CD14-positive monocyte (primary cell): ENCODE results near the gene EHD3. TPM values are rescaled to one million over a fixed set of nuclear protein-coding genes. Genes with fewer than 3 reads are reported as not detected.

Experiments
- DNase-seq, 3 donors: peaks; one replicate each; pipeline ENCODE4 v3.0.0-alpha.2; 2011 to 2022
- H2AFZ ChIP-seq: 2 replicates; pipeline ENCODE4 v1.6.0; 2012; ENCODE audit warnings: mild to moderate bottlenecking, low read depth, low read length, inconsistent platforms; ENCODE audit not compliant: insufficient read depth, poor library complexity, severe bottlenecking
- H3K27ac ChIP-seq, 2 donors: 1 replicate in 1 of 2; 2 replicates in 1 of 2; pipeline ENCODE4 v1.5.1; 2012 to 2013; ENCODE audit warnings: low read length in 2 of 2, control low read depth in 1 of 2, inconsistent platforms in 1 of 2, low read depth in 1 of 2, mild to moderate bottlenecking in 1 of 2
- H3K27me3 ChIP-seq, 2 donors: one replicate each; pipeline versions ENCODE4 v1.6.0 to v1.6.1; 2011 to 2013; ENCODE audit warnings: low read length in 2 of 2; ENCODE audit not compliant: control insufficient read depth in 2 of 2, insufficient read depth in 2 of 2
- H3K36me3 ChIP-seq, 2 donors: replicated peaks in 1 of 2; 1 replicate in 1 of 2; 2 replicates in 1 of 2; pipeline versions ENCODE4 v1.5.1 to v1.6.1; 2012 to 2013; ENCODE audit warnings: low read length in 2 of 2, control low read depth in 1 of 2, inconsistent platforms in 1 of 2, mild to moderate bottlenecking in 1 of 2; ENCODE audit not compliant: insufficient read depth in 2 of 2, control insufficient read depth in 1 of 2
- H3K4me1 ChIP-seq, 2 donors: 1 replicate in 1 of 2; 2 replicates in 1 of 2; pipeline versions ENCODE4 v1.5.1 to v1.6.1; 2012 to 2013; ENCODE audit warnings: low read length in 2 of 2, control low read depth in 1 of 2, inconsistent platforms in 1 of 2, mild to moderate bottlenecking in 1 of 2, moderate library complexity in 1 of 2; ENCODE audit not compliant: insufficient read depth in 2 of 2, control insufficient read depth in 1 of 2
- H3K4me2 ChIP-seq: replicated peaks from 2 replicates; pipeline ENCODE3; 2012; ENCODE audit warnings: low read length, moderate library complexity, mild to moderate bottlenecking; ENCODE audit not compliant: poor library complexity, severe bottlenecking; ENCODE audit errors: extremely low read depth
- H3K4me3 ChIP-seq, 3 experiments: fragments of 200-600 bp in 1 of 3; sonication (generic) in 1 of 3; replicated peaks in 1 of 3; 1 replicate in 2 of 3; 2 replicates in 1 of 3; pipeline ENCODE4 v1.5.1; 2011 to 2013; ENCODE audit warnings: low read length in 3 of 3, mild to moderate bottlenecking in 3 of 3, control low read depth in 2 of 3, low read depth in 2 of 3, inconsistent platforms in 1 of 3, moderate library complexity in 1 of 3
- H3K79me2 ChIP-seq: 2 replicates; pipeline ENCODE4 v1.6.0; 2012; ENCODE audit warnings: mild to moderate bottlenecking, control low read depth, inconsistent platforms, low read length, moderate library complexity; ENCODE audit not compliant: insufficient read depth
- H3K9ac ChIP-seq: 2 replicates; pipeline ENCODE4 v1.6.0; 2017; ENCODE audit warnings: low read length, mild to moderate bottlenecking; ENCODE audit not compliant: insufficient read depth, poor library complexity, severe bottlenecking
- H3K9me3 ChIP-seq, 2 donors: replicated peaks in 1 of 2; 1 replicate in 1 of 2; 2 replicates in 1 of 2; pipeline versions ENCODE4 v1.5.1 to v1.6.1; 2012 to 2013; ENCODE audit warnings: low read length in 2 of 2, control low read depth in 1 of 2; ENCODE audit not compliant: control insufficient read depth in 1 of 2, insufficient read depth in 1 of 2
- H4K20me1 ChIP-seq: 2 replicates; pipeline ENCODE4 v1.6.0; 2012; ENCODE audit warnings: mild to moderate bottlenecking, low read length, control low read depth, moderate library complexity; ENCODE audit not compliant: insufficient read depth
- H3K27ac Mint-ChIP-seq, 7 donors: one replicate each; pipeline ENCODE4 v1.8.0; 2020; ENCODE audit warnings: mild to moderate bottlenecking in 7 of 7, mixed read lengths in 7 of 7, moderate library complexity in 6 of 7, inconsistent platforms in 2 of 7
- H3K27me3 Mint-ChIP-seq, 3 donors: one replicate each; pipeline ENCODE4 v1.8.0; 2021 to 2022; ENCODE audit warnings: low read depth in 3 of 3, mild to moderate bottlenecking in 3 of 3, mixed read lengths in 3 of 3, moderate library complexity in 3 of 3, inconsistent platforms in 1 of 3
- H3K36me3 Mint-ChIP-seq, 2 donors: one replicate each; pipeline ENCODE4 v1.8.0; 2020; ENCODE audit warnings: mixed read lengths in 2 of 2, inconsistent platforms in 1 of 2, mild to moderate bottlenecking in 1 of 2
- H3K4me1 Mint-ChIP-seq: one replicate; pipeline ENCODE4 v1.8.0; 2020; ENCODE audit warnings: mild to moderate bottlenecking, mixed read lengths
- H3K4me3 Mint-ChIP-seq, 2 donors: one replicate each; pipeline ENCODE4 v1.8.0; 2020; ENCODE audit warnings: mild to moderate bottlenecking in 2 of 2, mixed read lengths in 2 of 2, moderate library complexity in 1 of 2
- H3K9me3 Mint-ChIP-seq, 7 donors: one replicate each; pipeline ENCODE4 v1.8.0; 2020 to 2022; ENCODE audit warnings: mixed read lengths in 7 of 7, mild to moderate bottlenecking in 6 of 7, moderate library complexity in 6 of 7, inconsistent platforms in 2 of 7
- WGBS: methylation state at CpG from one replicate; pipeline ENCODE4 v1.1.5; 2013; ENCODE audit warnings: missing lambda C conversion rate; ENCODE audit not compliant: insufficient coverage; 5-methylcytosine and 5-hydroxymethylcytosine counted together
- intact Hi-C, 2 donors: fragments of 100-400 bp; cut with micrococcal nuclease; formaldehyde crosslinking; loops; one replicate each; pipeline versions ENCODE4 v1.15.0 to v1.15.1; 2023
- polyA plus RNA-seq, 3 donors: library from polyadenylated mRNA; depleted of rRNA in 1 of 3; unstranded in 2 of 3; stranded (reverse) in 1 of 3; fragments of 300-500 nt in 2 of 3; fragments of >200 nt in 1 of 3; fragmentation: Illumina TruSeq in 2 of 3; gene quantifications; 1 replicate in 2 of 3; 2 replicates in 1 of 3; pipeline ENCODE4 v1.2.3, GENCODE V29; 2012 to 2021
- TF ChIP-seq, protein P1 (sequence below): fragments of 200-600 bp; IDR thresholded peaks from one replicate; pipeline ENCODE4 v1.8.0; 2022; ENCODE audit warnings: antibody characterized with exemption, mild to moderate bottlenecking

The EHD3 gene
- polyA plus RNA-seq, 3 donors = 1.1 to 1.5 (median 1.4) TPM

DNA sequence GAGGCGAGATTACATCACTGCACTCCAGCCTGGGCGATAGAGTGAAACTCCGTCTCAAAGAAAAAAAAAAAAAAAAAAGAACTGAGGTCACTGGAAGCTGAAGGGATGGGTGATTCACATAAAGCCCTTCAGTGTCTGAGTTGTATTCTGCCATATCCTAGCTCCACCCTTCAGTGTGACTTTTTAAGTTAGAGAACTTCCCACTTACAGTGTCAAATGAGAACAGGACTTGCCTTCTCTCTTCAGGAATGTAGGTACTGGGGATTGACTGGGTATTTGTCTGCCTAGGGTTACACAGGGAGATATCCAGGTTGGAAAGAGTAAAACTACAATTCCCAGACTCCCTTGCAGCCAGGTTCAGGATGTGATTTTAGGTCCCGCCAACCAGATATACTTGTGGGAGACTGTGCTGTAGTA is 37.9 kb downstream of the EHD3 start:
- no CpG with 5 or more reads among the region's 4 CpGs for WGBS
- no peaks in the 10 kb centered on the region for H3K36me3 Mint-ChIP-seq
- DNase-seq = no peak
- no peaks in the 10 kb centered on the region for H3K9me3 Mint-ChIP-seq
- H3K4me2 ChIP-seq = no peak overlapping the region
- H3K4me1 ChIP-seq = no peaks in the 10 kb centered on the region
- H3K36me3 ChIP-seq = no peaks in the 10 kb centered on the region
- no peaks in the 10 kb centered on the region for H3K4me1 Mint-ChIP-seq
- H3K27ac Mint-ChIP-seq = peak overlapping the region in 1 of 7 donors; percentile 35
- no peaks in the 10 kb centered on the region for H3K27me3 ChIP-seq
- intact Hi-C loops = no loop called here
- H3K27ac ChIP-seq = no peak overlapping the region
- H3K9ac ChIP-seq = no peak overlapping the region
- no peak overlapping the region for H3K4me3 Mint-ChIP-seq
- TF ChIP-seq, protein P1, sequence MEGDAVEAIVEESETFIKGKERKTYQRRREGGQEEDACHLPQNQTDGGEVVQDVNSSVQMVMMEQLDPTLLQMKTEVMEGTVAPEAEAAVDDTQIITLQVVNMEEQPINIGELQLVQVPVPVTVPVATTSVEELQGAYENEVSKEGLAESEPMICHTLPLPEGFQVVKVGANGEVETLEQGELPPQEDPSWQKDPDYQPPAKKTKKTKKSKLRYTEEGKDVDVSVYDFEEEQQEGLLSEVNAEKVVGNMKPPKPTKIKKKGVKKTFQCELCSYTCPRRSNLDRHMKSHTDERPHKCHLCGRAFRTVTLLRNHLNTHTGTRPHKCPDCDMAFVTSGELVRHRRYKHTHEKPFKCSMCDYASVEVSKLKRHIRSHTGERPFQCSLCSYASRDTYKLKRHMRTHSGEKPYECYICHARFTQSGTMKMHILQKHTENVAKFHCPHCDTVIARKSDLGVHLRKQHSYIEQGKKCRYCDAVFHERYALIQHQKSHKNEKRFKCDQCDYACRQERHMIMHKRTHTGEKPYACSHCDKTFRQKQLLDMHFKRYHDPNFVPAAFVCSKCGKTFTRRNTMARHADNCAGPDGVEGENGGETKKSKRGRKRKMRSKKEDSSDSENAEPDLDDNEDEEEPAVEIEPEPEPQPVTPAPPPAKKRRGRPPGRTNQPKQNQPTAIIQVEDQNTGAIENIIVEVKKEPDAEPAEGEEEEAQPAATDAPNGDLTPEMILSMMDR = no peak
- H4K20me1 ChIP-seq = no peaks in the 10 kb centered on the region
- peaks cover 0 to 1% (median 0%) of the 10 kb centered on the region in 3 donors for H3K27me3 Mint-ChIP-seq
- H2AFZ ChIP-seq = no peak overlapping the region
- H3K79me2 ChIP-seq = no peaks in the 10 kb centered on the region
- no peaks in the 10 kb centered on the region for H3K9me3 ChIP-seq
- no peak overlapping the region for H3K4me3 ChIP-seq

DNA sequence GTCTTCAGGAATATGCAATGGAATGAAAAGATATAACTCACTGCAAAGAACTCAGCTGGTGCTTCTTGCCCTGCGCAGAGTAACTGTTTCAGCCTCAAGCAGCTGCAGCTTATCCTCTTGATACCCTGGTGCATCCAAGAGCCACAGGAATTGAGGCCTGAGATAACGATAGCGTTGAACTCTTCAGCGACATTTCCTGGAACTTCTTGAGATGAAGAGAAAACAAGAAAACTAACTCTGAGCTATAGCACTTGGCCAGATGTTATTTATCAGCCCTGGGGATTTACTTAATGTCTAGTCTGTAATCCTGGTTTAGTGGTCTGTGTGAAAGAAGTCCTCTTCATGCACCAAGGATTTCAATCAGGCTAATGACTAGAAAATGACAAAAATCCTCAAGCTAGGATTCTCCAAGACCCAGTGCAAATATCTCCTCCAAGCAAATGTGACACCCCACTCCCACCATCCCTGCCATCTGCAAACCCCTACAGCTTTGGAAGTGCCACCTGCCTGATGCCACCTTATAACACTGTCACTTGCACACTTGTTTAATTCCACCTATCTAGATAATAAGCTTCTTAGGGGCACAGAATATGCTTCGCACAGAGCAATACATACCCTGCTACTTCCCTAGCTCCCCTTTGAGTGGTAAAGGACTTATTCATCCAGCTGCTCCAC is 40.6 kb downstream of the EHD3 start:
- Histone ChIP-seq H3K27ac (no peak overlapping the region), H3K4me1 (no peaks in the 10 kb centered on the region), H4K20me1 (no peaks in the 10 kb centered on the region), H3K9me3 (no peaks in the 10 kb centered on the region), H3K27me3 (no peaks in the 10 kb centered on the region), H3K9ac (no peak overlapping the region), H3K4me2 (no peak overlapping the region), H3K4me3 (no peak overlapping the region), H3K36me3 (no peaks in the 10 kb centered on the region), H2AFZ (no peak overlapping the region), H3K79me2 (no peaks in the 10 kb centered on the region)
- no peak for DNase-seq
- TF ChIP-seq, protein P1 = no peak
- 98% methylated on average over 5 of the region's 5 CpGs for WGBS
- Mint-ChIP-seq H3K36me3 (no peaks in the 10 kb centered on the region), H3K9me3 (no peaks in the 10 kb centered on the region), H3K27me3 (peaks cover 0 to under 1% (median 0%) of the 10 kb centered on the region in 3 donors), H3K27ac (no peak overlapping the region), H3K4me1 (no peaks in the 10 kb centered on the region), H3K4me3 (no peak overlapping the region)
- intact Hi-C loops = no loop called here
